ENCODE data around the gene PCYT2.
A peak's percentile ranks its signal among the peaks of the same experiment; 100 is the strongest.

The PCYT2 gene

GRCh38 chr17:81898029-81898866, 13.0 kb downstream of the PCYT2 start (continued):
- TF ChIP-seq ZNF112 (tag by site-specific recombination; IDR thresholded peaks at IDR 0.05) (no peak), ZNF639 (tag by site-specific recombination; IDR thresholded peaks at IDR 0.05) (no peak), TSHZ1 (tag by site-specific recombination; IDR thresholded peaks at IDR 0.05; ENCODE audit: borderline replicate concordance) (no peak), ZNF768 (tag by site-specific recombination; IDR thresholded peaks at IDR 0.05) (no peak), KLF1 (tag by site-specific recombination; IDR thresholded peaks at IDR 0.05) (no peak), ZBTB20 (tag by site-specific recombination; IDR thresholded peaks at IDR 0.05) (0 out of 2 replicates have a peak, but pooled peaks have one; percentile 22), ZNF335 (tag by site-specific recombination; conservative IDR thresholded peaks at IDR 0.05) (no peak), PBX3 (CRISPR knock-in tag; IDR thresholded peaks at IDR 0.05) (no peak), ZNF433 (tag by site-specific recombination; IDR thresholded peaks at IDR 0.05; ENCODE audit: low read depth) (no peak), PRDM4 (tag by site-specific recombination; IDR thresholded peaks at IDR 0.05) (no peak), SETDB1 (IDR thresholded peaks at IDR 0.05; ENCODE audit: insufficient read length, low read length) (no peak), BCL11A (tag by site-specific recombination; IDR thresholded peaks at IDR 0.05; ENCODE audit: low read depth) (0 out of 2 replicates have a peak, but pooled peaks have one; percentile 34), ZIC2 (tag by site-specific recombination; IDR thresholded peaks at IDR 0.05) (peak; percentile 82), ZNF426 (tag by site-specific recombination; IDR thresholded peaks at IDR 0.05) (no peak), ZFHX2 (tag by site-specific recombination; conservative IDR thresholded peaks at IDR 0.05) (peak; percentile 53), ZBTB8A (tag by site-specific recombination; IDR thresholded peaks at IDR 0.05) (no peak), ZNF544 (tag by site-specific recombination; IDR thresholded peaks at IDR 0.05) (no peak), ZNF518A (tag by site-specific recombination; conservative IDR thresholded peaks at IDR 0.05; ENCODE audit: low read depth) (no peak), OSR2 (tag by site-specific recombination; IDR thresholded peaks at IDR 0.05) (peak; percentile 46), PRDM6 (tag by site-specific recombination; IDR thresholded peaks at IDR 0.05) (peak; percentile 65; the same call in 1 of the 2 replicates), CTCF (tag by site-specific recombination; IDR thresholded peaks at IDR 0.05) (no peak)

Measured in HEK293 (cell line).